GM23248 (cell line): ENCODE results near the gene TPCN2. TPM values are rescaled to one million over a fixed set of nuclear protein-coding genes. Genes with fewer than 3 reads are reported as not detected.
A peak's percentile ranks its signal among the peaks of the same experiment; 100 is the strongest.

Experiments used
- DNase-seq: peaks from one replicate; pipeline ENCODE4 v3.0.0-alpha.2; 2015
- H2AFZ ChIP-seq: fragments of 200-600 bp; sonication (generic); 2 replicates; pipeline ENCODE4 v1.6.1; 2016; ENCODE audit warnings: antibody characterized with exemption
- H3F3A ChIP-seq: fragments of 200-600 bp; sonication (generic); 2 replicates; pipeline ENCODE4 v1.6.1; 2016; ENCODE audit warnings: mild to moderate bottlenecking, antibody characterized with exemption, mixed run types; ENCODE audit not compliant: insufficient read depth
- H3K27ac ChIP-seq: fragments of 200-600 bp; sonication (generic); 2 replicates; pipeline ENCODE4 v1.5.1; 2016; ENCODE audit warnings: mild to moderate bottlenecking
- H3K27me3 ChIP-seq: fragments of 200-600 bp; sonication (generic); replicated peaks from 2 replicates; pipeline ENCODE4 v1.6.1; 2016; ENCODE audit warnings: mild to moderate bottlenecking; ENCODE audit not compliant: insufficient read depth
- H3K36me3 ChIP-seq: fragments of 200-600 bp; sonication (generic); 2 replicates; pipeline ENCODE4 v1.6.1; 2016; ENCODE audit warnings: low read depth, mild to moderate bottlenecking
- H3K4me1 ChIP-seq: fragments of 200-600 bp; sonication (generic); 2 replicates; pipeline ENCODE4 v1.6.1; 2016; ENCODE audit warnings: mild to moderate bottlenecking; ENCODE audit not compliant: insufficient read depth
- H3K4me2 ChIP-seq: fragments of 200-600 bp; sonication (generic); one replicate; pipeline ENCODE4 v1.6.1; 2016; ENCODE audit warnings: mild to moderate bottlenecking; ENCODE audit not compliant: unreplicated experiment
- H3K4me3 ChIP-seq: fragments of 200-600 bp; sonication (generic); 2 replicates; pipeline ENCODE4 v1.5.1; 2016; ENCODE audit warnings: mild to moderate bottlenecking
- H3K79me2 ChIP-seq: fragments of 200-600 bp; sonication (generic); 2 replicates; pipeline ENCODE4 v1.6.1; 2016; ENCODE audit warnings: mild to moderate bottlenecking; ENCODE audit not compliant: insufficient read depth
- H3K9ac ChIP-seq: fragments of 200-600 bp; sonication (generic); 2 replicates; pipeline ENCODE4 v1.6.1; 2016; ENCODE audit warnings: mild to moderate bottlenecking
- H3K9me2 ChIP-seq: fragments of 200-600 bp; sonication (generic); 2 replicates; pipeline ENCODE4 v1.6.1; 2016; ENCODE audit warnings: mixed run types, mild to moderate bottlenecking, moderate library complexity; ENCODE audit not compliant: insufficient read depth
- H3K9me3 ChIP-seq: fragments of 200-600 bp; sonication (generic); one replicate; pipeline ENCODE4 v1.6.1; 2017; ENCODE audit warnings: low read depth
- H4K20me1 ChIP-seq: fragments of 200-600 bp; sonication (generic); 2 replicates; pipeline ENCODE4 v1.6.0; 2016; ENCODE audit not compliant: insufficient read depth
- EZH2 ChIP-seq: fragments of 200-600 bp; sonication (generic); IDR thresholded peaks from 2 replicates; pipeline ENCODE4 v1.6.1; 2018; ENCODE audit warnings: antibody characterized with exemption, mild to moderate bottlenecking; ENCODE audit not compliant: insufficient read depth, poor library complexity, severe bottlenecking
- EZH2phosphoT487 ChIP-seq: fragments of 200-600 bp; sonication (generic); IDR thresholded peaks from 2 replicates; pipeline ENCODE4 v1.6.1; 2018; ENCODE audit warnings: antibody characterized with exemption, moderate library complexity, mild to moderate bottlenecking, low read depth; ENCODE audit not compliant: insufficient read depth
- WGBS, 2 experiments: methylation state at CpG; one replicate each; pipeline ENCODE4 v1.1.6; 2015 to 2017; ENCODE audit warnings: low lambda C conversion rate in 2 of 2, low coverage in 1 of 2; ENCODE audit errors: missing lambda C conversion rate in 2 of 2; 5-methylcytosine and 5-hydroxymethylcytosine counted together
- in situ Hi-C: fragments of 300-500 bp; cut with MboI; formaldehyde crosslinking; loops from 2 replicates; pipeline ENCODE4 v1.15.0; 2020
- polyA plus RNA-seq: library from polyadenylated mRNA; unstranded; fragments of >200 nt; fragmentation: Nextera tagmentation; extraction: Ambion mirVana; gene quantifications from 2 replicates; pipeline ENCODE4 v1.2.1, GENCODE V29; 2016
- total RNA-seq: library from RNA; depleted of rRNA; stranded (reverse); fragments of >200 nt; shearing (Covaris generic); gene quantifications from 2 replicates; pipeline ENCODE4 v1.2.3, GENCODE V29; 2014

The TPCN2 gene
- total and polyA plus RNA-seq, 2 experiments from 2014 or later: 7.1 to 8.5 TPM

GRCh38 chr11:69163842-69164241 is 115.1 kb downstream of the TPCN2 start:
- no peaks in the 10 kb centered on the region for H3K9me2 ChIP-seq
- H3K4me3 ChIP-seq: no peak overlapping the region
- peaks cover 5% of the 10 kb centered on the region for H3K9me3 ChIP-seq
- H3F3A ChIP-seq: no peaks in the 10 kb centered on the region
- H3K4me1 ChIP-seq: peaks cover 5% of the 10 kb centered on the region; the same call in 1 of the 2 replicates
- H4K20me1 ChIP-seq: no peaks in the 10 kb centered on the region
- H3K27me3 ChIP-seq: no peaks in the 10 kb centered on the region
- no peaks in the 10 kb centered on the region for H3K36me3 ChIP-seq
- no peak overlapping the region for H3K4me2 ChIP-seq
- DNase-seq: no peak
- H2AFZ ChIP-seq: no peak overlapping the region
- no peak for TF ChIP-seq EZH2phosphoT487
- no peak for TF ChIP-seq EZH2
- H3K79me2 ChIP-seq: no peaks in the 10 kb centered on the region
- no peak overlapping the region for H3K27ac ChIP-seq
- in situ Hi-C loops: no loop called here
- 75% methylated on average over 1 of the region's 1 CpG for WGBS, 2 experiments
- H3K9ac ChIP-seq: no peak overlapping the region

GRCh38 chr11:69164824-69165223 is 116.1 kb downstream of the TPCN2 start:
- no peak overlapping the region for H3K4me2 ChIP-seq
- H3K9me2 ChIP-seq: no peaks in the 10 kb centered on the region
- H3K4me3 ChIP-seq: no peak overlapping the region
- no peak overlapping the region for H3K27ac ChIP-seq
- no peaks in the 10 kb centered on the region for H3K79me2 ChIP-seq
- no peak for TF ChIP-seq EZH2
- TF ChIP-seq EZH2phosphoT487: no peak
- no peaks in the 10 kb centered on the region for H3K27me3 ChIP-seq
- no peaks in the 10 kb centered on the region for H4K20me1 ChIP-seq
- no peaks in the 10 kb centered on the region for H3K36me3 ChIP-seq
- no peak overlapping the region for H3K9ac ChIP-seq
- no peak overlapping the region for H2AFZ ChIP-seq
- H3F3A ChIP-seq: no peaks in the 10 kb centered on the region
- 73% methylated on average over 10 of the region's 10 CpGs for WGBS, 2 experiments
- DNase-seq: no peak
- peaks cover 5% of the 10 kb centered on the region; the same call in 1 of the 2 replicates for H3K4me1 ChIP-seq
- H3K9me3 ChIP-seq: peaks cover 5% of the 10 kb centered on the region
- in situ Hi-C loops: no loop called here

DNA sequence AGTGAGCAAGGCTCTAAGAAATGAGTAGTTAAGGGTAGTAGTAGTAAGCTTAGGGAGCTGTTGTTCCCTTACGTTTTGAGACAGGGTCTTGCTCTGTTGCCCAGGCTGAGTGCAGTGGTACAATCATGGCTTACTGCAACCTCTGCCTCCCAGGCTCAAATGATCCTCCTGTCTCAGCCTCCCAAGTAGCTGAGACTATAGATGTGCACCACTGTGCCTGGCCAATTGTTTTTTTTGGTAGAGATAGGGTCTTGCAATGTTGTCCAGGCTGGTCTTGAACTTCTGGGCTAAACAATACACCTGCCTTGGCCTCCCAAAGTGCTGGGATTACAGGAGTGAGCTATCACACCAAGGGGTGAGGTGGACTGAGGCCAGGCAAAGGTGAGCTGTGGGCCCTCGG is 117.0 kb downstream of the TPCN2 start:
- Histone ChIP-seq H3K4me3 (no peak overlapping the region), H3K27me3 (no peaks in the 10 kb centered on the region), H3F3A (no peaks in the 10 kb centered on the region), H3K4me2 (no peak overlapping the region), H3K9me3 (peaks cover 5% of the 10 kb centered on the region), H3K36me3 (no peaks in the 10 kb centered on the region), H2AFZ (no peak overlapping the region), H4K20me1 (no peaks in the 10 kb centered on the region), H3K9me2 (no peaks in the 10 kb centered on the region), H3K4me1 (peaks cover 5% of the 10 kb centered on the region; the same call in 1 of the 2 replicates), H3K9ac (no peak overlapping the region), H3K79me2 (no peaks in the 10 kb centered on the region), H3K27ac (no peak overlapping the region)
- no peak for DNase-seq
- in situ Hi-C loops: no loop called here
- TF ChIP-seq EZH2phosphoT487: no peak
- no peak for TF ChIP-seq EZH2
- WGBS, 2 experiments: 80 to 85% methylated on average over 2 of the region's 2 CpGs

- peaks cover 5% of the 10 kb centered on the region; the same call in 1 of the 2 replicates for H3K4me1 ChIP-seq
- H3K4me2 ChIP-seq: peak overlapping the region; percentile 61
- in situ Hi-C loops: no loop called here
- no peaks in the 10 kb centered on the region for H3K27me3 ChIP-seq
- H3K79me2 ChIP-seq: no peaks in the 10 kb centered on the region
- no peaks in the 10 kb centered on the region for H4K20me1 ChIP-seq
- TF ChIP-seq EZH2 (no peak), EZH2phosphoT487 (no peak)
- no peak overlapping the region for H2AFZ ChIP-seq
- 0 out of 2 replicates have a peak overlapping the region, but pooled peaks have one; percentile 28 for H3K4me3 ChIP-seq
- no peak overlapping the region for H3K27ac ChIP-seq
- no peak overlapping the region for H3K9ac ChIP-seq
- no peaks in the 10 kb centered on the region for H3F3A ChIP-seq
- no peaks in the 10 kb centered on the region for H3K9me2 ChIP-seq
- WGBS, 2 experiments: 26 to 30% methylated on average over 21 of the region's 21 CpGs
- peak; percentile 90 for DNase-seq
- no peaks in the 10 kb centered on the region for H3K36me3 ChIP-seq
- peaks cover 5% of the 10 kb centered on the region for H3K9me3 ChIP-seq
Observed at GRCh38 chr11:69166218-69167115, 117.7 kb downstream of the TPCN2 start.
